Central memory CD8-positive, alpha-beta T cell (primary cell): ENCODE results near the gene BANK1.

Experiments used
- ATAC-seq: fragments of 150-1000 bp; cut with Tn5 transposase; replicated peaks from 2 replicates; pipeline ENCODE4 v1.10.0; 2022; ENCODE audit warnings: mild to moderate bottlenecking, moderate FRiP score, moderate number of reproducible peaks; ENCODE audit not compliant: poor library complexity, severe bottlenecking; ENCODE audit errors: extremely low read depth
- DNase-seq, 2 donors: peaks; one replicate each; pipeline ENCODE4 v3.0.0; 2021; ENCODE audit warnings: low spot score in 2 of 2
- H3K27ac Mint-ChIP-seq: one replicate; pipeline ENCODE4 v1.8.0; 2022; ENCODE audit warnings: low read depth, mild to moderate bottlenecking, moderate library complexity, mixed read lengths
- H3K27me3 Mint-ChIP-seq: one replicate; pipeline ENCODE4 v1.8.0; 2022; ENCODE audit warnings: mixed read lengths
- H3K36me3 Mint-ChIP-seq: one replicate; pipeline ENCODE4 v1.8.0; 2022; ENCODE audit warnings: mild to moderate bottlenecking, moderate library complexity, mixed read lengths; ENCODE audit not compliant: insufficient read depth
- H3K4me1 Mint-ChIP-seq: one replicate; pipeline ENCODE4 v1.8.0; 2022; ENCODE audit warnings: mixed read lengths
- H3K4me3 Mint-ChIP-seq: one replicate; pipeline ENCODE4 v1.8.0; 2022; ENCODE audit warnings: mild to moderate bottlenecking, moderate library complexity, mixed read lengths
- H3K9me3 Mint-ChIP-seq: one replicate; pipeline ENCODE4 v1.8.0; 2022; ENCODE audit warnings: mixed read lengths

The BANK1 gene

GRCh38 chr4:101973361-101973760 is 182.8 kb downstream of the BANK1 start:
- DNase-seq (no peak), ATAC-seq (no peak)
- H3K4me3 Mint-ChIP-seq: no peak overlapping the region
- no peaks in the 10 kb centered on the region for H3K4me1 Mint-ChIP-seq
- no peak overlapping the region for H3K27ac Mint-ChIP-seq
- H3K36me3 Mint-ChIP-seq: peaks cover 2% of the 10 kb centered on the region
- no peaks in the 10 kb centered on the region for H3K9me3 Mint-ChIP-seq
- H3K27me3 Mint-ChIP-seq: no peaks in the 10 kb centered on the region

- H3K27ac Mint-ChIP-seq: no peak overlapping the region
- no peak overlapping the region for H3K4me3 Mint-ChIP-seq
- ATAC-seq (no peak), DNase-seq (no peak)
- H3K9me3 Mint-ChIP-seq: no peaks in the 10 kb centered on the region
- no peaks in the 10 kb centered on the region for H3K36me3 Mint-ChIP-seq
- no peaks in the 10 kb centered on the region for H3K4me1 Mint-ChIP-seq
- H3K27me3 Mint-ChIP-seq: no peaks in the 10 kb centered on the region
Measured at GRCh38 chr4:101977076-101977475, 186.5 kb downstream of the BANK1 start.

GRCh38 chr4:101981756-101982155 is 191.2 kb downstream of the BANK1 start:
- Mint-ChIP-seq H3K9me3 (peaks cover 6% of the 10 kb centered on the region), H3K27ac (no peak overlapping the region), H3K4me1 (no peaks in the 10 kb centered on the region), H3K36me3 (no peaks in the 10 kb centered on the region), H3K27me3 (no peaks in the 10 kb centered on the region), H3K4me3 (no peak overlapping the region)
- ATAC-seq (no peak), DNase-seq (no peak)

GRCh38 chr4:101983835-101984234 is 193.3 kb downstream of the BANK1 start:
- Mint-ChIP-seq H3K36me3 (no peaks in the 10 kb centered on the region), H3K4me1 (no peaks in the 10 kb centered on the region), H3K27ac (no peak overlapping the region), H3K9me3 (peaks cover 6% of the 10 kb centered on the region), H3K4me3 (no peak overlapping the region), H3K27me3 (no peaks in the 10 kb centered on the region)
- ATAC-seq (no peak), DNase-seq (no peak)

- Mint-ChIP-seq H3K9me3 (peaks cover 6% of the 10 kb centered on the region), H3K27me3 (no peaks in the 10 kb centered on the region), H3K4me3 (no peak overlapping the region), H3K27ac (no peak overlapping the region), H3K36me3 (no peaks in the 10 kb centered on the region), H3K4me1 (no peaks in the 10 kb centered on the region)
- no peak for DNase-seq
- ATAC-seq: no peak
Measured at GRCh38 chr4:101987623-101988243, 197.2 kb downstream of the BANK1 start.

- Mint-ChIP-seq H3K27me3 (no peaks in the 10 kb centered on the region), H3K4me3 (no peak overlapping the region), H3K9me3 (peaks cover 5% of the 10 kb centered on the region), H3K27ac (no peak overlapping the region), H3K4me1 (no peaks in the 10 kb centered on the region), H3K36me3 (no peaks in the 10 kb centered on the region)
- no peak for DNase-seq
- ATAC-seq: no peak
Measured at GRCh38 chr4:101989551-101989950, 199.0 kb downstream of the BANK1 start.

GRCh38 chr4:101992446-101992845 is 201.9 kb downstream of the BANK1 start:
- H3K27me3 Mint-ChIP-seq: no peaks in the 10 kb centered on the region
- no peak overlapping the region for H3K27ac Mint-ChIP-seq
- no peak for ATAC-seq
- H3K4me1 Mint-ChIP-seq: no peaks in the 10 kb centered on the region
- no peak overlapping the region for H3K4me3 Mint-ChIP-seq
- no peaks in the 10 kb centered on the region for H3K9me3 Mint-ChIP-seq
- no peak for DNase-seq
- H3K36me3 Mint-ChIP-seq: no peaks in the 10 kb centered on the region

- H3K4me1 Mint-ChIP-seq: no peaks in the 10 kb centered on the region
- peaks cover 6% of the 10 kb centered on the region for H3K27me3 Mint-ChIP-seq
- ATAC-seq (no peak), DNase-seq (no peak)
- H3K4me3 Mint-ChIP-seq: no peak overlapping the region
- H3K27ac Mint-ChIP-seq: no peak overlapping the region
- no peaks in the 10 kb centered on the region for H3K9me3 Mint-ChIP-seq
- H3K36me3 Mint-ChIP-seq: peaks cover 2% of the 10 kb centered on the region
Measured at GRCh38 chr4:101993002-101993841, 202.7 kb downstream of the BANK1 start.

- peaks cover 14% of the 10 kb centered on the region for H3K27me3 Mint-ChIP-seq
- no peak overlapping the region for H3K27ac Mint-ChIP-seq
- no peaks in the 10 kb centered on the region for H3K4me1 Mint-ChIP-seq
- DNase-seq (no peak), ATAC-seq (no peak)
- H3K9me3 Mint-ChIP-seq: no peaks in the 10 kb centered on the region
- H3K4me3 Mint-ChIP-seq: no peak overlapping the region
- H3K36me3 Mint-ChIP-seq: peaks cover 2% of the 10 kb centered on the region
Measured at GRCh38 chr4:101993842-101994775, 203.6 kb downstream of the BANK1 start.

GRCh38 chr4:102007959-102008425 is 217.5 kb downstream of the BANK1 start:
- ATAC-seq (no peak), DNase-seq (no peak)
- H3K36me3 Mint-ChIP-seq: no peaks in the 10 kb centered on the region
- no peak overlapping the region for H3K4me3 Mint-ChIP-seq
- H3K27me3 Mint-ChIP-seq: no peaks in the 10 kb centered on the region
- no peaks in the 10 kb centered on the region for H3K4me1 Mint-ChIP-seq
- H3K9me3 Mint-ChIP-seq: no peaks in the 10 kb centered on the region
- H3K27ac Mint-ChIP-seq: no peak overlapping the region

- Mint-ChIP-seq H3K9me3 (no peaks in the 10 kb centered on the region), H3K27me3 (no peaks in the 10 kb centered on the region), H3K4me1 (no peaks in the 10 kb centered on the region), H3K4me3 (no peak overlapping the region), H3K27ac (no peak overlapping the region), H3K36me3 (no peaks in the 10 kb centered on the region)
- ATAC-seq: no peak
- no peak for DNase-seq
Measured at GRCh38 chr4:102008711-102009110, 218.2 kb downstream of the BANK1 start.

- Mint-ChIP-seq H3K9me3 (peaks cover 5% of the 10 kb centered on the region), H3K36me3 (peaks cover 2% of the 10 kb centered on the region), H3K4me3 (no peak overlapping the region), H3K4me1 (no peaks in the 10 kb centered on the region), H3K27me3 (no peaks in the 10 kb centered on the region), H3K27ac (no peak overlapping the region)
- ATAC-seq: no peak
- no peak for DNase-seq
Measured at GRCh38 chr4:102022343-102022742, 231.8 kb downstream of the BANK1 start.
